Measurements from ENCODE around the gene TPSB2.
"Not testable (repeated sequence)": the region's sequence is repeated elsewhere in the genome, so short reads cannot be mapped to it uniquely, and the experiment has no call there.

Gene TPSB2

DNA sequence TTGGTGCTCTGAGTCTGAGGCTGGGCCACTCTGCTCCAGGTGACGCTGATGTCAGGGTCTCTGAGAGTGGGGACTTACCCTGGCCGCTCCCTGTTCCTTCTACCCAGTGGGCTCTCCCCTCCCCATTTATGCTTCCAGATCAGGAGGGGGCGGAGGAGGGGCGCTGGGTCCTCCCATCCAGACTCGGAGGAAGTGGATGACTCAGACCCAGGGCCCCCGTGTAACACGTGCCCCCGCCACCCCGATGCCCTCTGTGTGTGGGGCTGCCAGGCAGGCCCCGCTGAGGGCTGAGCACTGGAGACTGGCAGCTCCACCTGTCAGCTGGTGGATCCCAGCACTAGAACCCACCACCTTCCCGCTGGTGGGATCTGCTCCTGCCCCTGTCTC is at the start of gene TPSB2:
Gene TPSB2 (minus strand): TSS at position 101 of the 387 bp plus-strand sequence. CDS start 233 bp downstream, outside the sequence.
- DNase-seq, result not testable (repeated sequence)

DNA sequence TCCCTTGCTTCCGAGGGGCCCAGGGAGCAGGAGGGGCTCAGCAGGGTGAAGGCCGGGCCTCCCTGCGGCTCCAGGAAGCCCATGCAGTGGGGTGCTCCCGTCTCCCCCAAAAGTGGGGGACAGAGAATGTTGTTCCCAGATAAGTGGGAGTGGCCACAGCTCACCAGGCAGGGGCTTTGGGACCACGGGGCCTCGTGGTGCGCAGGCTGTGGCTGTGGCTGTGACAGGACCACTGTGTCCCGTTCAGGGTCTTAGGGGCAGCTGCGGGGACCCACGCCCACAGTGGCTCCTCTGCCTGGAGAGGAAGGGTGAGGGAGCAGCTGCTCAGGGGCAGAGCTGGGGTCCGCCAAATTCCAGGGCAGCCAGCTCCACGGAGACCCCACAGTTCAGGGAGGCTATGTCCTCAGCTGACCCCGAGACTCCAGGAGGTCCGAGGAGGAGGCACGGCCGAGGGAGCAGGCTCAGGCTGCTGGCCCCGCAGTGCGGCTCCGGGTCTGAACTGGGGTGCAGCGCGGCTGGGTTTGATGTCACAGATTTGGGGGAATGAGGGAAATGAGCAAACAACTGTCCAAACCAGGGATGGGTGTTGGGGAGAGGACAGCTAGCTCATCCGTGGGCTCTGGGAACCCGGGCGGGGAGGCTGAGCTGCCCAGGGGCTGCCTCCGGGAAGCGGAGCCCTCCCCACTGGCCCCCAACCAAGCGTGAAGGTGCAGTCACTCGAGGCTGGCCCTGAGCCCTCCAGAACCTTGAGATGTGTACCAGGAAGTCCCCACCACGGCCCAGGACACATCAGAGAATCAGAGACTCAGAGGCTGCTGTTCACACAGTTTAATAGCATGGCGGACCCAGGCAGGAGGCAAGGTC is 49.3 kb upstream of the TPSB2 start:
- no peak for DNase-seq

DNA sequence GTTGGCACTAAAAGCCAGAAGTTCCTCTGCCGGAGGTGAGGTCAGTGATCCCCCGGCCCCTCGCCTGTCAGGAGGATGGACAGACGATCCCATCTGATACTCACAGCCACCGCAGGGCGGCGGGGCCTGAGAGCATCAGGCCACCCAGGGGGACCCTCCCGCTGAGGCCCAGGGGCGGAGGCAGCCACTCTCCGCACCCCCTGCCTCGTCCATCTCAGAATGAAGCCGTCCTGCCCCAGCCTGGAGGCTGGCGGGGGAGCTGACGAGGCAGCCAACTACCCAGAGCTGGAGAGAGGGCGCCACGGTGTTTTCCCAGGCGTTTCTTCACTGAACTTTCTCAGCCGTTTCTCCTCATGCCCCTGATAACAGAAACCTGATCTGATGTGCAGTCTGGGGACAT is 48.5 kb upstream of the TPSB2 start:
- no peak for DNase-seq

DNA sequence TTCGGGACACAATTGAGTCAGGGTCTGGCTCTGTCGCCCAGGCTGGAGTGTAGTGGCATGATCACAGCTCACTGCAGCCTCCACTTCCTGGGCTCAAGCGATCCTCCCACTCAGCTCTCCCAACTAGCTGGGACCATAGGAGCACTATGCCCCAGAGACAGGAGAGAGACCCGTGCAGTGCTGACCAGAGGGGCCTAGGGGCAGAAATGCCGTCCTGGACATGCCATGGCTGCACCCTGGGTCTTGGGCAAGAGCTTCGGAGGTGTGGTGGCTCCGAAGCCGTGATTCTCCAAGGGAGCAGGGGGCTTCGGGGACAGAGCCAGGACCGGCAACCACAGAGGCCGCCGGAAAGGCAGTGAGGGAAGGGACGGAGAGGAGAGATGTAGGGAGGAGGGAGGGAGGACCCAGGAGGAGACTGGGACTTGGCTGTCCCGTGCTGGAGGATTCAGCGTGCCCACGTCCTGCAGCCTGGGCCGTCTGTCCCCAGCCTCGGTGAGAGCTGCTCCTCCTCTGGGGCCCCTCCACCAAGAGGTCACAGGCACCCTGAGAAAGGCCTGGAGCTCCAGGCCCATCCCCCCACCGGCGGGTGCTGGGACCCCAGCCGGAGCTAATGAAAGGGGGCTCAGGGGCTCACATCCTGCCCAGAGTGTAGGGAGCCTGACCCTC is 47.8 kb upstream of the TPSB2 start:
- no peak for DNase-seq

DNA sequence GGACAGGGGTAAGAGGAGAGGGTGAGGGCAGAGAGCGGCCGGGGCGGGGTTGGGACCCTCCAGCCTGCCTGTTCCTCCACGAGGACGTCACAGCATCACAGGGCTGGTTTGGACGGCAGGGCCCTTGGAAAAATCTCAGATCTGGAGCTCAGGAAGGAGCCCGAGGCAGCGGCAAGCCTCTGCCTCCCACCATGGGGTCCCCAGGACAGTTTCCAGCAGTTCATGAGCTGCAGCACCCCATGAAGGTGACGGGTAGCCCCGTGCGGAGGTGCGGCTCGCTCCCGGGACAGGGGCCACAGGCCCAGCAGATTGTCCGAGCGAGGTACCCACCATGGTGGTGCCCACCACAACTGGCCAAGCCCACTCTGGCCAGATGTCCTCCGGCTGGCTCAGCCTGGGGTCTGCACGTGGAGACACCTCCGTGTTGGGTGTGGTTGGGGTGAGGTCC is 47.2 kb upstream of the TPSB2 start:
- no peak for DNase-seq

DNA sequence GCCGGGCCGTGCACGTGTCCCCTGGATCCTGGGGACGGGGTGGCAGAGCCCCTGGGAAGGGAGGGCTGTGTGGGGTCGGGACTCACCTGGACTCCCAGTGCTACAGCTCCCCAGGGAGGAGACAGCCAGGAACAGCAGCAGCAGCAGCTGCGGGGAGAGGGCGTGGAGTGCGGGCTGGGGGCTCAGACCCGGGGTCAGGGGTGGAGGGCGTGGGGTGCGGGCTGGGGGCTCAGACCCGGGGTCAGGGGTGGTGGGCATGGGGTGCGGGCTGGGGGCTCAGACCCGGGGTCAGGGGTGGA is 46.5 kb upstream of the TPSB2 start:
- no peak for DNase-seq

DNA sequence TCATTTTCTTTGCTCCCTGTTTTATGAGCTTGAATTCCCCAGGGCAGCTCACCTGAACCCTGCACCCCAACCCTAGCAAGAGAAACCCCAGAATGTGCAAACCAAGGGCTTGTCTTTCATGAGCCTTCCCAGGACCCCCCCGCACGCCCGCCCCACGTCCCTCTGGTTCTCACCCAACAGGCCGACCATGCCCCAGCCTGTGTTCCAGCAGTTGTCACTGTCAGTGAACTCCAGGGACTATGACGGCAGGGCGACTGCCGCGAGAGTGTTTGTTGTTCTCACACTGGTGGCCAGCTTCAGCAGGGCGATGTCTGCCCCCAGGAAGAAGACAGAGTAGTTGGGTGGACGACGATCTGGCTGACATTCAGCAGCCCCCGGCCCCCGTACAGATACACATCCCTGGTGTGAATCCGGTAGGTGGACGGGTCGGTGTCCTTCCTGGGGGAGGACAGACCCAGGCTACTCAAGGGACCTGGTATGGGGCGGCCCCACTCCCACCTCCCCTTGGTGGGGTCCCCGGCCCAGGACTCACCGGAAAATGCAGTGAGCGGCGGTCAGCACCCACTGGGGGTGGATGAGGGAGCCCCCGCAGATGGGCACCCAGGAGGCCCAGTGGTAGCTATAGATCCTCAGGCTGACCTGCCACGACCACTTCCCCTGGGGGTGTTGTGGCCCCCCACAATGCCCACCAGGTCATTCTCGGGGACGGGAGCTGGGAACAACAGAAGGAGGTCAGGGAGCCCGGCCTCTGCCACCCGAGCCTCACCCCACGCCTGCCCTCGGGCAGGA is 46.0 kb upstream of the TPSB2 start:
- DNase-seq, result no peak

DNA sequence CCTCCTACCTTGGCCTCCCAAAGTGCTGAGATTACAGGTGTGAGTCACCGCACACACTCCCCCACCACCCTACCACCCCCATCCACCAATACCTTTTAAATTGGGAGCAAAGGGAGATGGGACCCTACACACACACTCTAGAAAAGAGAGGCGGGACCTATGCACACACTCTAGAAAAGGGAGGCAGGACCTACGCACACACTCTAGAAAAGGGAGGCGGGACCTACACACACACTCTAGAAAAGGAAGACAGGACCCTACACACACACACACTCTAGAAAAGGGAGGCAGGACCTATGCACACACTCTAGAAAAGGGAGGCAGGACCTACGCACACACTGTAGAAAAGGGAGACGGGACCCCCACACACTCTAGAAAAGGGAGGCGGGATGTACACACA is 44.8 kb upstream of the TPSB2 start:
- DNase-seq, result no peak

DNA sequence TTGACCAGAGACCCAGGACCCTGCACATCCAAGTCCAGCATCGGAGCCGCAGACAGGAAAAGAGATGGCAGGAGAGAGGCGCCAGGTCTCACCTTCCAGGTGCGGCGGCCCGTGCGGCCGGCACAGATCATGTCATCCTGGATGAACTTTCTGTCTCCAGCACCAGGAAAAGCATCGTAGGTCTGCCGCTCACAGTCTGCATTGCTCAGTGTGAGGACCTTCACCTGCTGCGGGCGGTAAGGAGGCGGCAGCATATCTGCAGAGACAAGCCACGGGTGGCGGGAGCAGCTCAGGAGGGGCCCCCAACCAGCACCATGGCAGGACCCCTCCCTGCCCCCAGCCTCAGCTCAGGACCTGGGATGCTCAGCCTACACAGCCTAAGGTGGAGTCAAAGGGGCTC is 43.8 kb upstream of the TPSB2 start:
- no peak for DNase-seq

DNA sequence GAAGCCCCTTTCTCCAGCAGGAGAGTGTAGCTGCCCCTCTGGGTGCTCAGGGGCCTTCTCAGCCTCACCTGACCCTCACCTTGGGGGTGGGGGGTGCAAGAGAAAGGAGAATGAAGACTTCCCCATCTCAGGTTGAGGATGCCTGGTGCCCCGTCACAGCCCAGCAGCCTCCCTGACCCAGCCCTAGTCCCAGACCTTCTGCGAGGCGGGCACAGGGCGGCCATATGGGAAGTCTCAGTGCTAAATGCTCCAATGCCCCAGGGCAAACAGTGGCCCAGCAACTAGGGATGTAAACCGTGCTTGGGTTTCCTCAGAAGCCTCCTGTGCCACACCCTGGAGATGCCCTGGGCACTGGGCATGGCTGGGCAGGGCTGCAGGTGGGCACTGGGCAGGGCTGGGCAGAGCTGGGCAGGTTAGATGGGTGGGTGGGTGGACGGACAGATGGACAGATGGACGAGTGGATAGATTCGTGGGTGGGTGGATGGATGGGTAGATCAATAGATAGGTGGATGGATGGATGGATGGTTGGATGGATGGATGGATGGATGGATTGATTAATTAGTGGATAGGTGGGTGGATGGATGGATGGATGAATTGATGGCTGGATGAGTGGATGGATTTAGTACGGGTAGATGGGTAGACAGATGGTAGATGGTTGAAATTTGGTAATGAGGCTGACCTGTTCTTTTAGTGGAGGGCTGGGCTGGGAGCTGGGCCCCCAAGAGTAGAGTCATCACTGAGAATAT is 42.6 kb upstream of the TPSB2 start:
- DNase-seq, result no peak

DNA sequence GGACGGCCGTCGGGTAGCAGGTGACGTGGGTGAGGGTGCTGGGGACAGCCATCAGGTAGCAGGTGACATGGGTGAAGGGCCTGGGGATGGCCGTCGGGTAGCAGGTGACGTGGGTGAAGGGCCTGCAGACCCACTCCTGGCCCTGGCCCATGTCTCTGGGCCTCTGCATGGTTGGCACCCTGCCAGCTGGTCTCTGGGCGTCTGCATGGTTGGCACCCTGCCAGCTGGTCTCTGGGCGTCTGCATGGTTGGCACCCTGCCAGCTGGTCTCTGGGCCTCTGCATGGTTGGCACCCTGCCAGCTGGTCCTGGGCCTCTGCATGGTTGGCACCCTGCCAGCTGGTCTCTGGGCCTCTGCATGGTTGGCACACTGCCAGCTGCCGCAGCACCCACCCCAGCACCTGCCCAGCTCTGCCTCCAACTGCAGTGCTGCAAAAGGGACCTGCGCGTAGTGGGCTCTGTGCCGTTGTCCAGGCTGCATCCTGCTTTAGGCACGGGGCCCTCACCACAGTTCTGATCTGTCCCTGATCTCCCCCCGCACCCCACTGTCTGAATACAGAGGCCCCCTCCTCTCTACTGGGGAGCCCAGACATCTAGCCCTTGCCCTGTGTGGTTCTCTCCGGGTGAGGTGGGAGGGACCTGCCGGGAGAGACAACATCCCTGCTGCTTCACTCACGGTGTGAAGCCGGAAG is 41.9 kb upstream of the TPSB2 start:
- DNase-seq, result peak; percentile 84

DNA sequence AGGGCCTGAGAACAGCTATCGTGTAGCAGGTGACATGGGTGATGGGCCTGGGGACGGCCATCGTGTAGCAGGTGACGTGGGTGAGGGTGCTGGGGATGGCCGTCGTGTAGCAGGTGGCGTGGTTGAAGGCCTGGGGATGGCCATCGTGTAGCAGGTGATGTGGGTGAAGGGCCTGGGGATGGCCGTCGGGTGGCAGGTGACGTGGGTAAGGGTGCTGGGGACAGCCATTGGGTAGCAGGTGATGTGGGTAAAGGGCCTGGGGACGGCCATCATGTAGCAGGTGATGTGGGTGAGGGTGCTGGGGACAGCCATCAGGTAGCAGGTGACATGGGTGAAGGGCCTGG is 41.4 kb upstream of the TPSB2 start:
- DNase-seq, result no peak

DNA sequence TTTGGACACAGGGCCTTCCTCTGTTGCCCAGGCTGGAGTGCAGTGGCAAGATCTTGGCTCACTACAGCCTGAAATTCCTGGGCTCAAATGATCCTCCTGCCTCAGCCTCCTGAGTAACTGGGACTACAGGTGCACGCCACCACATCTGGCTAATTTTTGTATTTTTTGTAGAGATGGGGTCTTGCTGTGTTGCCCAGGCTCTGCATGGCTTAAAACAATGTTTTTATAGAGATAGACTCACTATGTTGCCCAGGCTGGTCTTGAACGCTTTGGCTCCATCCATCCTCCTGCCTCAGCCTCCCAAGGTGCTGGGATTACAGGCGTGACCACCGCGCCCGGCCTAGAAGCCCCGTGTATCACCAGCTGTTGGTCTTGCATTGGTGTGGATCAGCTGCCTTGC is 39.4 kb upstream of the TPSB2 start:
- not testable (repeated sequence) for DNase-seq

DNA sequence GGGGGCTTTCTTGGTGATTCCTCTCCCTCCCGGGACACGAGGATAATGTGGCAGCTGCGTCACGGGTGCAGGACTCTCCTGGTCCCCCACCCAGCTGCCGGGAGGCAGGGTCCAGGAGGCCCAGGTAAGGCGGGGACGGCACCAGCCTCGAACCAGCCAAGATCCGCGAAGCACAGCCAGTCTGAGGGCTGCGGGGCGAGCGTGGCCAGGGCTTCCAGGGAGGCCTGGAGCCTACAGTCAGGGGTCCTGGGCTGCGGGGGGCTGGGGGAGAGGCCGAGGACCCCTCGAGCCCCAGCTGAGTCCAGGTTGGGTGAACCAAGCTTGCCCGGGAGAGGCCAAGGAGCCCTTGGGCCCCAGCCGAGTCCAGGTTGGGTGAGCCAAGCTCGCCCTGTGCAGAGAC is 35.8 kb upstream of the TPSB2 start:
- no peak for DNase-seq

DNA sequence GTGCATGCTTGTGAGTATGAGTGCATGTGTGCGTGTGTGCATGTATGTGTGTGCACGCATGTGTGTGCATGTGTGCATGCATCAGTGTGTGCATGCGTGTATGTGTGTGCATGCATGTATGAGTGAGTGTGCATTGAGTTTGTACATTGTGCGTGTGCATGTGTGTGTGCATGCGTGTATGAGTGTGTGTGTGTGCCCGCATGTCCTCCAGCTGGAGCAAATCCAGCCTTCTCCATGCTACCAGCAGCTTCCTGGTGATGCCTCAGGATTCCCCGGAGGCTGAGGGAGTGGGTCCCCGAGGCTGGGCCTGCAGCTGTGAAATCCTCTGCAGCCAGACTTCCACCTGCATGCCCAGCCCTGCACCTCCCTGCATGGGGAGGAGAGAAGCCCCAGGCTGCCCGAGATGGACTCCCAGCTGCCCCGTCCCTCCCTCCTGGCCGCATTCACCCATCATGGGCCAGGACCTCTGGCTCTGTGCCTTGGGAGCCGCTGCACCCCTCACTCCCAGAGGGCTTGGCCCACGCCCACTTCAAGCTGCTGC is 35.2 kb upstream of the TPSB2 start:
- DNase-seq, result no peak

DNA sequence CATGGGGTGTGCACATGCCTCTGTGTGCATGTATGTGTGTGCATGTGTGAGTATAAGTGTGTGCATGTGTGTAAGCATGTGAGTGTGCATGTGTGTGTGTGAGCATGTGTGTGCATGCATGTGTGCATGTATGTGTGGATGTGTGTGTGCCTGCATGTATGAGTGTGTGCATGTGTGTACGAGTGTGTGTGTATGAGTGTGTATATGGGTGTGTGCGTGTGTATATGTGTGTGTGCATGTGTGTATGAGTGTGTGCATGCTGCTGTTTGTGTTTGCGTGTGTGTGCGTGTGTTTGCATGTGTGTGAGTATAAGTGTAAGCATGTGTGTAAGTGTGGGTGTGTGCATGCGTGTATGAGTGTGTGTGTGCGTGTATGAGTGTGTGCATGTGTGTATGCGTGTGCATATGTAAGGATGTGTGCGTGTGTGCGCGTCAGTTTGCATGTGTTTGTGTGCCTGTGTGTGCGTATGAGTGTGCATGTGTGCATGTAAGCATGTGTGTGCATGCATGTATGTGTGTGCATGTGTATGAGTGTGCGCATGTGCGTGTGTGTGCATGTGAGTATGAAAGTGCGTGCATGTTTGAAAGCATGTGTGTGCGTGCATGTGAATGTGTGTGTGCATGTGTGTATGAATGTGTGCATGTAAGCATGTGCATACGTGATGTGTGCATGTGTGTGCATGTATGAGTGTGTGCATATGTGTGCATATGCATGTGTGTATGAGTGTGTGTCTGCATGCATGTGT is 34.5 kb upstream of the TPSB2 start:
- DNase-seq, result no peak

DNA sequence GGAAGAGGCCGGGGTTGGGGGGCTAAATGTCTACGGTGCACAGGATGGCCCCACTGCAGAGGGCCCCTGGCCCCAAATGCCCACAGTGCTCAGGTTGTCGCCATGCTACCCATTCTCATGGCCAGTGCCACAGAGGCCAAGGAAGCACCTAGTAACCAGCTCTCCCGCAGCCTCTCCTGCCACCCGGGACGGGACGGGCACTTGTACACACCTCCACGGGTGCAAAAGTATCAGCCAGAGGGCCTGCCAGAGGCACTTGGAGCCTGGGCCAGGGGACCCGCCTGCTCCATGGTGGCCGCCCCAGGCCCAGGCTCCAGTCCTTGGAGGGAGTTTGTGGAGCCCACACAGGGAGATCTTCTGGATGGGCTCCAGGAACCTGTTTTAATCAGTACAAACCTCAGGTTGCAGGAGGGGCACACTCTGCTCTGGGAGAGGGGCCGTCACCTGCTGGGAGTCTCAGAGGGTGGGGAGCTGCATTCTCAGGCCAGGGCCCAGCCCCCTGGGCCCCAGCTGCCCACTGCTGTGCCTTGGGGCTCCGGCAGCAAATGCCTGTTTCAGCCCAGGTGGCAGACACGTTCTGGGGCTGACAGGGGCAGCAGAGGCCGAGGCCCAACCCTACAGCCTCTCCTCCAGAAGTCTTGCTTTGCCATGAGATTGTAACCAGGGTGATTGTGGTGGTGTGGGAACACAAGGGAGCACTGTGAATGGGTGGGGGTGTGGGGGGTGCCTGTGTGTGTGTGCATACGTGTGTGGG is 33.8 kb upstream of the TPSB2 start:
- no peak for DNase-seq

DNA sequence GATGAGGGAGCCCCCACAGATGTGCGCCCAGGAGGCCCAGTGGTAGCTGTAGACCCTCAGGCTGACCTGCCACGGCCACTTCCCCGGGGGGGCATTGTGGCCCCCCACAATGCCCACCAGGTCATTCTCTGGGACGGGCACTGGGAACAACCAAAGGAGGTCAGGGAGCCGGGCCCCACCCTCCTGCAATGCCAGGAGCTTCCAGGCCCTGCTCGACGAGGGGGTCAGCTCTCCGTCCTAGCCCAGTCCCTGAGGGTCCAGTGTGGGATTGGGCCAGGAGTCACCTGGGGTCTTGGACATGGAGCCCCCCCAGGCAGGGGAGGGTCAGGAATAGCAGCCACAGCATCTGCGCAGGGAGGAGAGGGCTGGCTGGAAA is 32.9 kb upstream of the TPSB2 start:
- no peak for DNase-seq

DNA sequence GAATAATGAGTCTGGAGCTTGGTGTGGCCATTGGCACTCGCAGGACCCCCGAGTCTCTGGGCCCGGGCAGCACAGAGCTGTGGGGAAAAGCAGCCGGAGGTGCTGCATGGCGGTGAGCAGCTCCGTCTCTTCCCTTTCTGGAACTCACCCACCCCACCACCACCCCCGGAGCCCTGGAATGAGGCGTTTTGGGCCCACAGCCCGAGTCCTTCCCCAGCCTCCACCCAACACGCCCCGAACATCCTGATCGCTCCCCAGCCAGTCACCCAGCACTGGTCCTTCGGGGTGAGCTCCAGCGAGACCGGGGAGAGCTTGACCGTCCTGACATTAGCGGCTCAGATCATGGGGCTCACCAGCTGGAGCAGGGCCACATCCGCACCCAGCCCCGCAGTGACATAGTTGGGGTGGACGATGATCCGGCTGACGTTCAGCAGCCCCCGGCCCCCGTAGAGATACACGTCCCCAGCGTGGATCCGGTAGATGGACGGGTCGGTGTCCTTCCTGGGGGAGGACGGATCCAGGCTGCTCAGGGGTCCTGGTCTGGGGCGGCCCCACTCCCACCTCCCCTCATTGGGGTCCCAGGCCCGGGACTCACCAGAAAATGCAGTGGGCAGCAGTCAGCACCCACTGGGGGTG is 32.3 kb upstream of the TPSB2 start:
- DNase-seq, result no peak
